ENCODE measurements around the gene ARF5. TPM values are rescaled to one million over a fixed set of nuclear protein-coding genes. Genes with fewer than 3 reads are reported as not detected.

The ARF5 gene
- total RNA-seq, 1 experiment from 2014 or later: 172 TPM

GRCh38 chr7:127616724-127617123 lies 28.5 kb downstream of the ARF5 start:
- TF ChIP-seq CTCF (IDR thresholded peaks at IDR 0.05; ENCODE audit: insufficient read depth in 1 of 2, low read depth in 1 of 2, low read length in 1 of 2, severe bottlenecking in 1 of 2, unreplicated experiment in 1 of 2): no peak
- intact Hi-C loops (cut with micrococcal nuclease; ENCODE audit: unreplicated experiment): no loop called here
- no peaks in the 10 kb centered on the region for H3K4me1 ChIP-seq
- peaks cover 9% of the 10 kb centered on the region for H3K9me3 Mint-ChIP-seq (ENCODE audit: unreplicated experiment)
- H3K4me3 Mint-ChIP-seq (ENCODE audit: unreplicated experiment): no peak overlapping the region
- DNase-seq: no peak
- no TSS peak for BruUV-seq (replicated peaks)
- H3K36me3 ChIP-seq (ENCODE audit: control insufficient read depth, insufficient read depth, low read length): no peaks in the 10 kb centered on the region
- no peaks in the 10 kb centered on the region for H3K9me3 ChIP-seq
- CTCF ChIA-PET: no interaction called here
- H3K27me3 Mint-ChIP-seq (ENCODE audit: insufficient read depth, unreplicated experiment): peaks cover 64% of the 10 kb centered on the region
- POLR2A ChIA-PET: no interaction called here
- no peaks in the 10 kb centered on the region for H3K4me1 Mint-ChIP-seq (ENCODE audit: low read depth, unreplicated experiment)
- H3K36me3 Mint-ChIP-seq (ENCODE audit: insufficient read depth, unreplicated experiment): peaks cover 5% of the 10 kb centered on the region
- H3K4me3 ChIP-seq (ENCODE audit: low read depth, low read length): no peak overlapping the region
- H3K27ac Mint-ChIP-seq (ENCODE audit: unreplicated experiment): no peak overlapping the region
- peaks cover 4% of the 10 kb centered on the region for H3K27me3 ChIP-seq (replicated peaks; ENCODE audit: control insufficient read depth, insufficient read depth, low read length)

- peaks cover 4% of the 10 kb centered on the region for H3K27me3 ChIP-seq (replicated peaks; ENCODE audit: control insufficient read depth, insufficient read depth, low read length)
- peaks cover 61% of the 10 kb centered on the region for H3K27me3 Mint-ChIP-seq (ENCODE audit: insufficient read depth, unreplicated experiment)
- no peak within 1 kb of the TSS for H3K4me3 Mint-ChIP-seq (ENCODE audit: unreplicated experiment)
Observed at GRCh38 chr7:127618042-127618441, 29.8 kb downstream of the ARF5 start, which contains the start of gene PAX4. PAX4 (minus strand) TSS chr7:127618142; CDS start chr7:127615928, 2,214 bp downstream.

GRCh38 chr7:127618775-127619174 lies 30.6 kb downstream of the ARF5 start:
- Mint-ChIP-seq H3K4me1 (ENCODE audit: low read depth, unreplicated experiment) (no peaks in the 10 kb centered on the region), H3K27me3 (ENCODE audit: insufficient read depth, unreplicated experiment) (peaks cover 56% of the 10 kb centered on the region), H3K4me3 (ENCODE audit: unreplicated experiment) (no peak overlapping the region), H3K36me3 (ENCODE audit: insufficient read depth, unreplicated experiment) (peaks cover under 1% of the 10 kb centered on the region), H3K27ac (ENCODE audit: unreplicated experiment) (no peak overlapping the region), H3K9me3 (ENCODE audit: unreplicated experiment) (no peaks in the 10 kb centered on the region)
- TF ChIP-seq CTCF (IDR thresholded peaks at IDR 0.05; ENCODE audit: insufficient read depth in 1 of 2, low read depth in 1 of 2, low read length in 1 of 2, severe bottlenecking in 1 of 2, unreplicated experiment in 1 of 2): no peak
- no peaks in the 10 kb centered on the region for H3K9me3 ChIP-seq
- peaks cover 4% of the 10 kb centered on the region for H3K27me3 ChIP-seq (replicated peaks; ENCODE audit: control insufficient read depth, insufficient read depth, low read length)
- ChIA-PET CTCF (no interaction called here), POLR2A (no interaction called here)
- intact Hi-C loops (cut with micrococcal nuclease; ENCODE audit: unreplicated experiment): no loop called here
- no peak overlapping the region for H3K4me3 ChIP-seq (ENCODE audit: low read depth, low read length)
- no TSS peak for BruUV-seq (replicated peaks)
- no peaks in the 10 kb centered on the region for H3K4me1 ChIP-seq
- DNase-seq: no peak
- H3K36me3 ChIP-seq (ENCODE audit: control insufficient read depth, insufficient read depth, low read length): no peaks in the 10 kb centered on the region

More at GRCh38 chr7:127618042-127618441, 29.8 kb downstream of the ARF5 start, which contains the start of gene PAX4:
- Mint-ChIP-seq H3K4me1 (ENCODE audit: low read depth, unreplicated experiment) (no peaks in the 10 kb centered on the region), H3K36me3 (ENCODE audit: insufficient read depth, unreplicated experiment) (peaks cover 5% of the 10 kb centered on the region), H3K27ac (ENCODE audit: unreplicated experiment) (no peak within 1 kb of the TSS), H3K9me3 (ENCODE audit: unreplicated experiment) (peaks cover under 1% of the 10 kb centered on the region)
- TF ChIP-seq CTCF (IDR thresholded peaks at IDR 0.05; ENCODE audit: insufficient read depth in 1 of 2, low read depth in 1 of 2, low read length in 1 of 2, severe bottlenecking in 1 of 2, unreplicated experiment in 1 of 2): no peak
- CTCF ChIA-PET: no interaction called here
- Histone ChIP-seq H3K4me1 (no peaks in the 10 kb centered on the region), H3K4me3 (ENCODE audit: low read depth, low read length) (no peak within 1 kb of the TSS), H3K9me3 (no peaks in the 10 kb centered on the region), H3K36me3 (ENCODE audit: control insufficient read depth, insufficient read depth, low read length) (no peaks in the 10 kb centered on the region)
- no TSS peak for BruUV-seq (replicated peaks)
- DNase-seq: no peak
- POLR2A ChIA-PET: no interaction called here
- intact Hi-C loops (cut with micrococcal nuclease; ENCODE audit: unreplicated experiment): no loop called here

Data from Caco-2 (cell line).